Vagina (tissue), 2 donors: ENCODE measurements around the gene MCAM. TPM values are rescaled to one million over a fixed set of nuclear protein-coding genes. Genes with fewer than 3 reads are reported as not detected.

ENCODE experiments used
- DNase-seq, 2 donors: peaks; one replicate each; pipeline ENCODE4 v3.0.0-alpha.2; 2017; ENCODE audit errors: extremely low spot score in 2 of 2
- H3K27ac ChIP-seq: fragments of 200-600 bp; sonication (generic); one replicate; pipeline ENCODE4 v1.5.1; 2019
- H3K27me3 ChIP-seq: fragments of 200-600 bp; sonication (generic); one replicate; pipeline ENCODE4 v1.5.1; 2019
- H3K36me3 ChIP-seq, 2 donors: fragments of 200-600 bp; sonication (generic); one replicate each; pipeline ENCODE4 v1.5.1; 2017 to 2019
- H3K4me1 ChIP-seq: fragments of 200-600 bp; sonication (generic); one replicate; pipeline ENCODE4 v1.5.1; 2019
- H3K4me3 ChIP-seq, 2 donors: fragments of 200-600 bp; sonication (generic); 1 replicate in 1 of 2; 2 replicates in 1 of 2; pipeline ENCODE4 v1.5.1; 2016 to 2019
- H3K9me3 ChIP-seq: fragments of 200-600 bp; sonication (generic); one replicate; pipeline ENCODE4 v1.5.1; 2019
- CTCF ChIP-seq, 3 experiments: fragments of 450-650 bp in 2 of 3; fragments of 200-600 bp in 1 of 3; sonication (generic) in 1 of 3; IDR thresholded peaks; one replicate each; pipeline ENCODE4 v1.5.1; 2017 to 2019; ENCODE audit warnings: antibody characterized with exemption in 3 of 3, mild to moderate bottlenecking in 2 of 3, moderate library complexity in 2 of 3
- POLR2A ChIP-seq, 2 donors: fragments of 450-650 bp; IDR thresholded peaks; one replicate each; pipeline ENCODE4 v1.6.1; 2017; ENCODE audit warnings: antibody characterized with exemption in 2 of 2, mild to moderate bottlenecking in 2 of 2, moderate library complexity in 2 of 2
- POLR2AphosphoS5 ChIP-seq, 2 donors: sonication (generic); formaldehyde crosslinking; IDR thresholded peaks; one replicate each; pipeline ENCODE4 v1.9.0; 2017; ENCODE audit warnings: antibody characterized with exemption in 2 of 2, mild to moderate bottlenecking in 2 of 2, low read depth in 1 of 2; ENCODE audit not compliant: insufficient read depth in 1 of 2
- intact Hi-C: fragments of 100-400 bp; cut with DNase I; formaldehyde crosslinking; loops from one replicate; pipeline ENCODE4 v1.15.1; 2023
- total RNA-seq: library from RNA; depleted of rRNA; stranded (reverse); fragments of >200 nt; gene quantifications from one replicate; pipeline ENCODE4 v1.2.3, GENCODE V29; 2016

The MCAM gene
- total RNA-seq, 1 donor from 2014 or later = 295 TPM

- Histone ChIP-seq H3K4me1 (peaks cover 44% of the 10 kb centered on the region), H3K9me3 (no peaks in the 10 kb centered on the region), H3K36me3 (no peaks in the 10 kb centered on the region), H3K4me3 (peak overlapping the region; percentile 92 to 98), H3K27ac (peak overlapping the region; percentile 87), H3K27me3 (no peaks in the 10 kb centered on the region)
- no peak for DNase-seq
- TF ChIP-seq POLR2A (IDR thresholded peaks at IDR 0.05) (no peak), CTCF (IDR thresholded peaks at IDR 0.05) (no peak), POLR2AphosphoS5 (IDR thresholded peaks at IDR 0.05; ENCODE audit: insufficient read depth in 1 of 2, low read depth in 1 of 2) (no peak)
- intact Hi-C loops = loop anchor here (10.0 kb wide), 1 partner anchor 230 kb away; the partner anchor contains the start of genes C2CD2L and DPAGT1
Measured at GRCh38 chr11:119335091-119335654, 18.2 kb upstream of the MCAM start.

- H3K36me3 ChIP-seq = no peaks in the 10 kb centered on the region
- peak within 1 kb of the TSS; percentile 92 to 98 for H3K4me3 ChIP-seq
- peak in 1 of 3 experiments; percentile 25 for TF ChIP-seq CTCF (IDR thresholded peaks at IDR 0.05)
- TF ChIP-seq POLR2A (IDR thresholded peaks at IDR 0.05) = peak in 1 of 2 donors; percentile 60
- TF ChIP-seq POLR2AphosphoS5 (IDR thresholded peaks at IDR 0.05; ENCODE audit: insufficient read depth in 1 of 2, low read depth in 1 of 2) = peak; percentile 90 to 92
- H3K4me1 ChIP-seq = peaks cover 35% of the 10 kb centered on the region
- intact Hi-C loops = loop anchor here (10.0 kb wide), 1 partner anchor 230 kb away; the partner anchor contains the start of genes C2CD2L and DPAGT1
- H3K27ac ChIP-seq = peak within 1 kb of the TSS; percentile 87
- H3K9me3 ChIP-seq = no peaks in the 10 kb centered on the region
- no peaks in the 10 kb centered on the region for H3K27me3 ChIP-seq
- peak in 1 of 2 donors; percentile 99 for DNase-seq
Measured at GRCh38 chr11:119334174-119334930, 17.4 kb upstream of the MCAM start, which contains the start of gene RNF26. RNF26 (plus strand) TSS chr11:119334527; CDS start chr11:119335123, 596 bp downstream.

- H3K27ac ChIP-seq = no peak overlapping the region
- no peak for DNase-seq
- H3K27me3 ChIP-seq = no peaks in the 10 kb centered on the region
- intact Hi-C loops = loop anchor here (10.0 kb wide), 1 partner anchor 227 kb away; the partner anchor contains the start of genes C2CD2L and DPAGT1
- H3K9me3 ChIP-seq = no peaks in the 10 kb centered on the region
- TF ChIP-seq POLR2A (IDR thresholded peaks at IDR 0.05) (no peak), POLR2AphosphoS5 (IDR thresholded peaks at IDR 0.05; ENCODE audit: insufficient read depth in 1 of 2, low read depth in 1 of 2) (no peak), CTCF (IDR thresholded peaks at IDR 0.05) (no peak)
- H3K36me3 ChIP-seq = no peaks in the 10 kb centered on the region
- H3K4me1 ChIP-seq = peaks cover 14% of the 10 kb centered on the region
- H3K4me3 ChIP-seq = no peak overlapping the region
Measured at GRCh38 chr11:119332111-119332765, 15.3 kb upstream of the MCAM start.

- intact Hi-C loops = loop anchor here (10.0 kb wide), 1 partner anchor 225 kb away; the partner anchor contains the start of genes C2CD2L and DPAGT1
- no peaks in the 10 kb centered on the region for H3K36me3 ChIP-seq
- H3K4me3 ChIP-seq = no peak overlapping the region
- DNase-seq = no peak
- peaks cover 6% of the 10 kb centered on the region for H3K4me1 ChIP-seq
- H3K27ac ChIP-seq = no peak overlapping the region
- H3K27me3 ChIP-seq = no peaks in the 10 kb centered on the region
- TF ChIP-seq POLR2AphosphoS5 (IDR thresholded peaks at IDR 0.05; ENCODE audit: insufficient read depth in 1 of 2, low read depth in 1 of 2) (no peak), CTCF (IDR thresholded peaks at IDR 0.05) (no peak), POLR2A (IDR thresholded peaks at IDR 0.05) (no peak)
- H3K9me3 ChIP-seq = no peaks in the 10 kb centered on the region
Measured at GRCh38 chr11:119330237-119330636, 13.3 kb upstream of the MCAM start.
